CD4-positive, CD25-positive, alpha-beta regulatory T cell (primary cell): ENCODE results near the gene SDHAF2. TPM values are rescaled to one million over a fixed set of nuclear protein-coding genes. Genes with fewer than 3 reads are reported as not detected.
"Not testable (repeated sequence)": the region's sequence is repeated elsewhere in the genome, so short reads cannot be mapped to it uniquely, and the experiment has no call there.

Source experiments
- ATAC-seq, 2 donors: fragments of 150-1000 bp; cut with Tn5 transposase; one replicate each; pipeline ENCODE4 v1.10.0; 2021; ENCODE audit warnings: low read depth in 2 of 2, moderate number of reproducible peaks in 2 of 2, moderate library complexity in 1 of 2
- DNase-seq, 3 donors: peaks; one replicate each; pipeline versions ENCODE4 v3.0.0 to v3.0.0-alpha.2; 2012 to 2022; ENCODE audit warnings: mixed read lengths in 1 of 3
- H3K27ac ChIP-seq: one replicate; pipeline ENCODE4 v1.7.0; 2013; ENCODE audit warnings: mild to moderate bottlenecking, low read length; ENCODE audit not compliant: insufficient read depth, poor library complexity, severe bottlenecking
- H3K27me3 ChIP-seq: one replicate; pipeline ENCODE4 v1.7.0; 2013; ENCODE audit warnings: low read length; ENCODE audit not compliant: control insufficient read depth, insufficient read depth
- H3K36me3 ChIP-seq: one replicate; pipeline ENCODE4 v1.7.0; 2013; ENCODE audit warnings: mild to moderate bottlenecking, low read length, moderate library complexity; ENCODE audit not compliant: control insufficient read depth, insufficient read depth
- H3K4me1 ChIP-seq: 2 replicates; pipeline ENCODE4 v1.7.0; 2013; ENCODE audit warnings: mild to moderate bottlenecking, low read length; ENCODE audit not compliant: insufficient read depth, control insufficient read depth, poor library complexity, severe bottlenecking
- H3K4me3 ChIP-seq: one replicate; pipeline ENCODE4 v1.7.0; 2013; ENCODE audit warnings: low read depth, mild to moderate bottlenecking, low read length, moderate library complexity
- H3K9me3 ChIP-seq, 2 experiments: 1 replicate in 1 of 2; 2 replicates in 1 of 2; pipeline ENCODE4 v1.7.0; 2013; ENCODE audit warnings: low read length in 2 of 2, mild to moderate bottlenecking in 1 of 2, moderate library complexity in 1 of 2; ENCODE audit not compliant: control insufficient read depth in 2 of 2
- H3K27ac Mint-ChIP-seq, 3 donors: one replicate each; pipeline ENCODE4 v1.8.0; 2020 to 2022; ENCODE audit warnings: mild to moderate bottlenecking in 3 of 3, mixed read lengths in 3 of 3, moderate library complexity in 2 of 3
- H3K27me3 Mint-ChIP-seq: one replicate; pipeline ENCODE4 v1.8.0; 2022; ENCODE audit warnings: mild to moderate bottlenecking, mixed read lengths
- H3K36me3 Mint-ChIP-seq: one replicate; pipeline ENCODE4 v1.8.0; 2020; ENCODE audit warnings: mixed read lengths
- H3K4me1 Mint-ChIP-seq, 4 donors: one replicate each; pipeline ENCODE4 v1.8.0; 2020 to 2022; ENCODE audit warnings: mixed read lengths in 4 of 4, mild to moderate bottlenecking in 1 of 4
- H3K4me3 Mint-ChIP-seq, 4 donors: one replicate each; pipeline ENCODE4 v1.8.0; 2020 to 2022; ENCODE audit warnings: mild to moderate bottlenecking in 4 of 4, mixed read lengths in 4 of 4, moderate library complexity in 3 of 4
- H3K9me3 Mint-ChIP-seq, 7 donors: one replicate each; pipeline ENCODE4 v1.8.0; 2020 to 2022; ENCODE audit warnings: mixed read lengths in 7 of 7, mild to moderate bottlenecking in 3 of 7, moderate library complexity in 2 of 7
- polyA plus RNA-seq, 4 donors: library from polyadenylated mRNA; unstranded; fragments of 300-500 nt; fragmentation: Illumina TruSeq; gene quantifications; one replicate each; pipeline ENCODE4 v1.2.3, GENCODE V29; 2021
- total RNA-seq: library from RNA; stranded (reverse); gene quantifications from one replicate; pipeline ENCODE4 v1.2.3, GENCODE V29; 2022

SDHAF2 gene
- total and polyA plus RNA-seq, 5 donors from 2014 or later, result 36.7 to 127 (median 99.9) TPM

DNA sequence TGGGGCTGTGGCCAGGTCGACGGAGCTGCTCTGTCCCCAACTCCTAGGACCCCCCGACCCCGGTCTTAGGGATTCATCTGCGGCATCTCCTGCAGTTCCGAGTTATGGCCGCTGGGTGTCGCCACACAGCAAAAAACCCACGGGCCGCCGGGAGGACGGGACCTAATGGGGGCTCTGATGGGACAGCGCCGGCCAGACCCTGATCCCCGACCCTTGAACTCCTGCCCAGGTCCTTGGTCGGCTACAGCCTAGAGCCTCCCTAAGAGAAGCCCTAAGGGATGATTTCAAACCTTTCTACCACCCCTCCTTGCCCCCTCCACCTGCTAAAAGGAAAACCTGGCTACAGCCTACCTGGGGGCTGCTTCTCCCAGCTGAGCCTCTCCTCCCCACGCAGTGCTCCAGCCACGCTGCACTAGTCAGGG lies 47.8 kb downstream of the SDHAF2 start:
- no peak overlapping the region for H3K27ac Mint-ChIP-seq
- no peaks in the 10 kb centered on the region for H3K9me3 ChIP-seq

DNA sequence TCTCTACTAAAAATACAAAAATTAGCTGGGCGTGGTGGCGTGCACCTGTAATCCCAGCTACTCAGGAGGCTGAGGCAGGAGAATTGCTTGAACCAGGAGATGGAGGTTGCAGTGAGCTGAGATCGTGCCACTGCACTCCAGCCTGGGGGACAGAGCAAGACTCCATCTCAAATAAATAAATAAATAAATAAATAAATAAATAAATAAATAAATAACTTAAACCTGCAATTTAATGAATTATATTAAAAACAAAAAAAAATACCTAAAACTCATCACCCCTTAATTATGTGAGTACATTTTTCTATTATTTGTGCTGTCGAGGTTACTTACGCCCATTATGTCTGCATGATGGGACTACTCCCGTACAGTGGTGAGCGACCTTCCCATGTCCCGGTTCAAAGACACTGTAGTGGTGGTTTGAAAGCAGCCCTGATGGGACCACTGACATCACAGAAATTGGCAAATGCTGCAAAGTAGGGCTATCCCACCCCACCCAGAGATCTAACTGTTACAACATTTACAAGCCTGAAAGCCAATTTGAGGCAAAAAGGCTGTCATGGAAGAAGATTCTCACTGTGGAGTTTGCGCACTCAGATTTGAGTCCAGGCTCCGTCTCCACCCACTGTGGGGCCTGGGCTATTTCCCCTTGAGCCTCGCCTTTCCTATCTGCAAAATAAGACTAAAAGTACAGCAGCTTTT lies 49.6 kb downstream of the SDHAF2 start:
- ATAC-seq, H3K27ac Mint-ChIP-seq, H3K9me3 Mint-ChIP-seq: not testable (repeated sequence)

More for the DNA sequence above, 47.8 kb downstream of the SDHAF2 start:
- H3K27me3 Mint-ChIP-seq, result no peaks in the 10 kb centered on the region
- H3K4me1 ChIP-seq, result peaks cover 6% of the 10 kb centered on the region
- no peak overlapping the region for H3K4me3 Mint-ChIP-seq
- ATAC-seq, result peak in 1 of 2 donors; percentile 45
- no peaks in the 10 kb centered on the region for H3K27me3 ChIP-seq
- no peak overlapping the region for H3K4me3 ChIP-seq
- H3K36me3 Mint-ChIP-seq, result peaks cover 13% of the 10 kb centered on the region
- H3K4me1 Mint-ChIP-seq, result peaks cover 0 to 8% (median 5%) of the 10 kb centered on the region in 4 donors
- no peak overlapping the region for H3K27ac ChIP-seq
- DNase-seq, result peak; percentile 38 to 42 (median 39)
- H3K9me3 Mint-ChIP-seq, result peaks cover 0 to 1% (median 0%) of the 10 kb centered on the region in 7 donors
- peaks cover 9% of the 10 kb centered on the region for H3K36me3 ChIP-seq

DNA sequence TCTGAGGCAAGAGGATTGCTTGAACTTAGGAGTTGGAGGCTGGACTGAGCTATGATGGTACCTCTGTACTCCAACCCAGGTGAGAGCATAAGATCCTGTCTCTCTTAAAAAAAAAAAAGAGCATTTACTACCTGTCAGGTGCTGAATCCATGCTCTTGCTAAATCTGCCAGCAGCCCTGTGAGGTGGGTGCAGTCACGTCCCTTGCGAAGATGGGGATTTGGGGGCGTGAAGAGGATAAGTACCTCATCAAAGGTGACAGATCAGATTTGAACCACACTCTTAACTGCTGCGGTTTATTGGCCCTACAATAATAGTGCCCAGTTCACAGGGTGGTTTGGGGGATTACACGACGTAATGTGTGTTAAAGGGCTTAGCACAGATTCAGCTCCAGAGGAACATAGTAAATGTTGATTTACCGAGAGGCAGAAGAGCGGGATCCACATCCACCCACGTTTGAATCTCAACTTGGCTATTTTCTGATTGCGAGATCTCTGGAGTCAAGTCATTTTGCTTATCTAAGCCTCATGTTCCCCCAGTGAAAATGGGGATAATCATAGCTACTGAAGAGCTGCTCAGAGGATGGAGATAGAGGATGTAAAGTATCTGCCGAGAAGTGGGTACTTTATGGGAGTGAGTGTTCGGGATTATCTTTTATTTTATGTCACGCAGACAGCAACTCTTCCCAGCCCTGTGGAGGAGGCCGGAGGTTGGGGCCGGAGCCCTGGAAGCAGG lies 50.5 kb downstream of the SDHAF2 start:
- Mint-ChIP-seq H3K36me3 (no peaks in the 10 kb centered on the region), H3K4me1 (peaks cover 0 to 8% (median 2%) of the 10 kb centered on the region in 4 donors), H3K27ac (no peak overlapping the region), H3K4me3 (no peak overlapping the region), H3K27me3 (no peaks in the 10 kb centered on the region), H3K9me3 (peaks cover 0 to 1% (median 0%) of the 10 kb centered on the region in 7 donors)
- no peak overlapping the region for H3K27ac ChIP-seq
- no peak overlapping the region for H3K4me3 ChIP-seq
- DNase-seq (no peak), ATAC-seq (no peak)
- peaks cover 6% of the 10 kb centered on the region for H3K4me1 ChIP-seq
- H3K27me3 ChIP-seq, result no peaks in the 10 kb centered on the region
- no peaks in the 10 kb centered on the region for H3K9me3 ChIP-seq
- no peaks in the 10 kb centered on the region for H3K36me3 ChIP-seq

More for the DNA sequence above, 49.6 kb downstream of the SDHAF2 start:
- H3K4me3 Mint-ChIP-seq, H3K9me3 ChIP-seq, H3K4me3 ChIP-seq, DNase-seq, H3K4me1 ChIP-seq, H3K27ac ChIP-seq, H3K4me1 Mint-ChIP-seq, H3K36me3 ChIP-seq, H3K27me3 ChIP-seq, H3K27me3 Mint-ChIP-seq, H3K36me3 Mint-ChIP-seq: not testable (repeated sequence)

DNA sequence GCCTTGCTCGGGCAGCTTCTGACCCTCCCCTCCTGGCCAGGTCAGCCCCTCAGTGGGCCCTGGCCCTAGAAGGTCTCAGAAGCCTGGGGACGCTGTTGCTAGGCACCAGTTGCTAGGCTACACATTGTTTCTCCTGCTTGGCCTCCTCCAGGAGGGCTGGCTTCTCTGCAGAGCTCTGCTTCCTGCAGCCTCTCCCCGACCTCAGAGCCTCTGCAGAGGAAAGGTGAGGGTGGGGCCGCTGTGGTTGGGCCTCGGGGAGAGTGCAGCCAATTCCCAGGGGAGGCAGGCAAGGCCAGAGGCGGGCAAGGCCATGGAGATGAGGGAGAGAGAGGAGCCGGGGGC lies 51.0 kb downstream of the SDHAF2 start:
- no peaks in the 10 kb centered on the region for H3K36me3 ChIP-seq
- H3K27me3 Mint-ChIP-seq, result no peaks in the 10 kb centered on the region
- no peaks in the 10 kb centered on the region for H3K27me3 ChIP-seq
- H3K36me3 Mint-ChIP-seq, result no peaks in the 10 kb centered on the region
- peaks cover 6% of the 10 kb centered on the region for H3K4me1 ChIP-seq
- no peak overlapping the region for H3K27ac Mint-ChIP-seq
- ATAC-seq (no peak), DNase-seq (no peak)
- H3K9me3 ChIP-seq, result no peaks in the 10 kb centered on the region
- no peak overlapping the region for H3K27ac ChIP-seq
- H3K4me3 ChIP-seq, result no peak overlapping the region
- no peak overlapping the region for H3K4me3 Mint-ChIP-seq
- peaks cover 0 to 8% (median 2%) of the 10 kb centered on the region in 4 donors for H3K4me1 Mint-ChIP-seq
- H3K9me3 Mint-ChIP-seq, result peaks cover 0 to 1% (median 0%) of the 10 kb centered on the region in 7 donors

DNA sequence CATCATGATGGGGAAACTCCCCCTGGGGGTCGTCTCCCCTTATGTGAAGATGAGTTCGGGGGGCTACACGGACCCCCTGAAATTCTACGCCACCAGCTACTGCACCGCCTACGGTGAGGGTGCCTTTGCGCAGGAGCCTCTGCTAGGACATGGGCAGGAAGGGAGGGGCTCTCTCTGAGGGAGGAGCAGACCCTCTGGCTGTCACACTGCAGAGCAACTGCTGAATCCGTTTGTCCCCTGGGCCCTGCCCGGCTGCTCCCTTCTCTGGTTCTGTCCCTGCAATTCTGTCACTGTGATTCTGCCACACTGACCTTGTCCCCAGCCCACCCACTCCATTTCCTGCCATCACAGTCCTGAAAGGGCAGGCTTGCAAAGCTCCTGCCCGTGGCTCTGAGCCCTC lies 51.9 kb downstream of the SDHAF2 start:
- H3K4me3 ChIP-seq, result no peak overlapping the region
- H3K9me3 Mint-ChIP-seq, result peaks cover 0 to 1% (median 0%) of the 10 kb centered on the region in 7 donors
- no peak overlapping the region for H3K27ac Mint-ChIP-seq
- no peak overlapping the region for H3K4me3 Mint-ChIP-seq
- peaks cover 4% of the 10 kb centered on the region for H3K36me3 Mint-ChIP-seq
- DNase-seq (no peak), ATAC-seq (no peak)
- H3K27me3 ChIP-seq, result no peaks in the 10 kb centered on the region
- H3K9me3 ChIP-seq, result no peaks in the 10 kb centered on the region
- no peaks in the 10 kb centered on the region for H3K36me3 ChIP-seq
- no peak overlapping the region for H3K27ac ChIP-seq
- no peaks in the 10 kb centered on the region for H3K27me3 Mint-ChIP-seq
- H3K4me1 ChIP-seq, result peaks cover 6% of the 10 kb centered on the region
- H3K4me1 Mint-ChIP-seq, result peaks cover 0 to 8% (median 2%) of the 10 kb centered on the region in 4 donors

DNA sequence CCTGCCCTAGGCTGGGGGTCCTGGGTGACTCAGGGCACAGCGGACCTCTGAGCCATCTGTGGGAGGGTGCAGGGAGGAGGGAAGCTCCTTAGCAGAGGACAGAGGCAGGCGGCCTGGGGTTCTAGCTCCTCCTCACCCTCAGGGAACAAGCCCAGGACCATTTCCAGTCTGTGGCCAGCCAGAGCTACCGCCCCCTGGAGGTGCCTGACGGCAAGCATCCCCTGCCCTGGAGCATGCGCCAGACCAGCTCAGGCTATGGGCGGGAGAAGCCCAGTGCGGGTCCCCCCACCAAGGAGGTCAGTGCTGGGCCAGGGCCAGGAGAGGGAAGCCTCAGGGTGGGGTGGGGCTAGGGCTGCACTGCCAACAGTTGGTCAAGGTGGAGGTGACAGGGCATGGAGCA lies 52.6 kb downstream of the SDHAF2 start:
- no peak for ATAC-seq
- Mint-ChIP-seq H3K4me3 (no peak overlapping the region), H3K27ac (no peak overlapping the region), H3K36me3 (peaks cover 10% of the 10 kb centered on the region), H3K9me3 (peaks cover 0 to 1% (median 0%) of the 10 kb centered on the region in 7 donors), H3K27me3 (no peaks in the 10 kb centered on the region), H3K4me1 (peaks cover 0 to 8% (median 2%) of the 10 kb centered on the region in 4 donors)
- peak in 1 of 3 donors; percentile 11 for DNase-seq
- H3K4me3 ChIP-seq, result no peak overlapping the region
- H3K27ac ChIP-seq, result no peak overlapping the region
- H3K4me1 ChIP-seq, result peaks cover 4% of the 10 kb centered on the region
- no peaks in the 10 kb centered on the region for H3K9me3 ChIP-seq
- H3K27me3 ChIP-seq, result no peaks in the 10 kb centered on the region
- no peaks in the 10 kb centered on the region for H3K36me3 ChIP-seq

DNA sequence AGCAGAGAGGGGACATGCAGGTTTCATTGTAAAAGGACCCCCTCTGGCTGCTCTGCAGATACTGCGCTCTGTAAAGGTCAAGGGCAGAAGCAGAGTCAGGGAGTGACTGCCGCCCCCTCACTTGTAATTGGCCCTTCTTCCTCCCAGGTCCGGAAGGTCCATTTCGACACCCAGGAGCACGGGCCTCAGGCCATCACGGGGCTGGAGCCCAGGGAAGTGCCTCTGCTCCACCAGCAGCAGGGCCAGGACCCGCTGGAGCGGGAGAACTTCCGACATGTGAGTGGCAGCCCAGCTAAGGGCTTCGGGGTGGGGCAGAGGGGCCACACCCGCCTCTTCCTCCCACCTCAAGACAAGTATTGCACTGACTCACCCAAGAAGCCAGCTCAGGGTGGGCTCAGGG lies 54.6 kb downstream of the SDHAF2 start:
- no peaks in the 10 kb centered on the region for H3K27me3 ChIP-seq
- H3K36me3 ChIP-seq, result no peaks in the 10 kb centered on the region
- no peak overlapping the region for H3K27ac ChIP-seq
- no peaks in the 10 kb centered on the region for H3K9me3 ChIP-seq
- Mint-ChIP-seq H3K4me1 (peaks cover 0 to 6% (median under 1%) of the 10 kb centered on the region in 4 donors), H3K4me3 (no peak overlapping the region), H3K9me3 (peaks cover 0 to 1% (median 0%) of the 10 kb centered on the region in 7 donors), H3K27me3 (no peaks in the 10 kb centered on the region), H3K27ac (no peak overlapping the region), H3K36me3 (peaks cover 10% of the 10 kb centered on the region)
- ATAC-seq, result no peak
- DNase-seq, result no peak
- H3K4me1 ChIP-seq, result no peaks in the 10 kb centered on the region
- H3K4me3 ChIP-seq, result no peak overlapping the region
